Measurements from ENCODE around the gene B4GALNT1.
"Not testable (repeated sequence)": the region's sequence is repeated elsewhere in the genome, so short reads cannot be mapped to it uniquely, and the experiment has no call there.

B4GALNT1 gene

DNA sequence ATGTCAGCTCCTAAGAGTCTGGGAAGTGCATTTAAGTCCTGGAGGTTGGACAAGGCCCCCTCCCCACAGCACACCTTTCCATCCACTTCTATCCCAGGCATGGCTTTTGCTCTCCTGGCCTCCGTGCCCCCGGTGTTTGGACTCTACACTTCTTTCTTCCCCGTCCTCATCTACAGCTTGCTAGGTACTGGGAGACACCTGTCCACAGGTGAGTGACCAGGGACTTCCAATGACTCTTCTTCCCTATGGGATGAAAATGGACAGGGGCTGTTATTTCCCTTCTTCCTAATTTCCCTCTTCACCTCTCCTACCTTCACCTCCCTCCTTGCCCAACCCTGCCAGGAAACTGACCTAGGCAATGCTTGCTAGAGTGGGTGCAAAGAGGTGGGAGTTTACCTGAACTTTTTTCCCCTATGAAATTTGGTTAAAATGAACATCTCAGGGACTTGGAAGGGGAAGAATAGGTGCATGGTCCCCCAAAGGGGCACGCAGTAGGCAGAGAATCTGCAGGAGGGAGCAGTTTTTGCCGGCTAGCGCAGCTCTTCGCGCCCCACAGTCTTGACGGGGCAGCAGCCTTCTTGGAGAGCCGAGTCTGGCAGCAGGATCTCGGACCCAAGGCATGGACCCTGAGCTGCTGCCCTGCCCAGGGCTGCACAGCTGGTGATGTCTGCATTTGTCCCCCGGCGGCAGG lies 12.6 kb downstream of the B4GALNT1 start:
- no peak for DNase-seq

DNA sequence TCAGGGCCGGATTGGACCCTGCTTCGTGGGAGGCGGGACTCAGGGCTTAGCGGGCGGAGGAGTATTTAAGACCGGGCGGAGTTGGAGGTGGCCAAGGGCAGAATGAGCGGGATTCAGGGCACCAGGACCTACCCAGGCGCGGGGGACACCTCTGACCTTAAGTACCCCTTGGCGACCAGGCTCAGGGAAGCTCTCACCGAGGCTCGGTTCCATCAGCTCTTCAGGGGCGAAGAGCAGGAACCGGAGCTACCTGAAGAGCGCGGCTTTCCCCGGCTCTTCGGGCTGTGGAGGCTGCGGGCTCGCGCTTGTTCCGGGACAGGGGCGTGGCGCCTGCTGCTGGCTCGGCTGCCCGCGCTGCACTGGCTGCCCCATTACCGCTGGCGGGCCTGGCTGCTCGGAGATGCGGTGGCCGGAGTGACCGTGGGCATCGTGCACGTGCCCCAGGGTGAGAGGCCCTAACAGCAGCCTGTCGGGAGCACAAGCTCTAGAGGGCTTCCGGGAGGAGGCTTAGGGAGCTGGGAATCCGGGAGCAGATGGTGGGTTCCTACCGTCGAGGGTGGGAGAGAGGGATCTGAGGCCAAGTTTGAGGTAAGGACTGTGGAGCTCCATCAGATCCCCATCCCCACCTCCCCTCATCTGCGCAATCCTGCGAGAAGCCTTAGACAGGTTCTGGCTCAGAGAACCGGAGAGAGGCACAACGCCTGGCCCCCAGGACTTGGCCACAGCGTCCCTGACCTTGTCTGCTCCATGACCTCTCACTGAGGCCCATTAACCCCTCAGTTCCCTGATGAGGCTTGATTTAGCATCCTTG lies 13.4 kb downstream of the B4GALNT1 start:
- peak; percentile 41 for DNase-seq

DNA sequence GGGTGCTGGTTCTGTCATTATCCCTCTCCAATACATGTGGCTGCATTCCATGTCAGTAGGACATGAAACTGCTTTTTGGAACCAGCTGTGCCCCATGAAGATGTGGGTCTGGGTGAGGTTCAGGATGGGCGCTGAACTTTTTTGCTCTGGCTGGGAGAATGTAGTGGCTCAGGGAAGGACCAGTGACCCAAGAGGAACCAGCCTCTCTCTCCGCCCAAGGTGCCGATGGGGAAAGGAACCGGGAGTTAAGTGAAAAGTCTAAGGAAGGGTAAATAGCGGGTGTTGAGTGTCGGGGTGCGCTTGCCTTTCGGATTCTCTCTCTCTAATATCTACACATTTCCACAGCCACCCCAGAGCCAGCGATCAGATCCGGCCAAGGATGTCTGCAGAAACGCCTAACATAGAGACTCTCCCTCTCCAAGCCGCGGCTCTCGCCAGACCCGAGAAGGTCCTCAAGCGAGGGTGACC lies 14.0 kb downstream of the B4GALNT1 start:
- DNase-seq, result no peak

DNA sequence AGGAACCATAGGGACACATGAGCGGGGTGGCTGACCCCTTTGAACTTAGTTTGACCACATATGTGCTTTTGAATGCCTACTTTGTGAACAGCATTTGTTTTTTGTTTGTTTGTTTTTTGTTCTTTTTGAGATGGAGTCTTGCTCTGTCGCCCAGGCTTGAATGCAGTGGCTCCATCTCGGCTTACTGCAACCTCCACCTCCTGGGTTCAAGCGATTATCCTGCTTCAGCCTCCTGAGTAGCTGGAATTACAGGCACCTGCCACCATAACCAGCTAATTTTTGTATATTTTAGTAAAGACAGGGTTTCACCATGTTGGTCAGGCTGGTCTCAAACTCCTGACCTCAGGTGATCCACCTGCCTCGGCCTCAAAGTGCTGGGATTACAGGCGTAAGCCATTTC lies 14.6 kb downstream of the B4GALNT1 start:
- not testable (repeated sequence) for DNase-seq

GRCh38 chr12:57617942-57618341 lies 15.1 kb downstream of the B4GALNT1 start:
- DNase-seq, result no peak

DNA sequence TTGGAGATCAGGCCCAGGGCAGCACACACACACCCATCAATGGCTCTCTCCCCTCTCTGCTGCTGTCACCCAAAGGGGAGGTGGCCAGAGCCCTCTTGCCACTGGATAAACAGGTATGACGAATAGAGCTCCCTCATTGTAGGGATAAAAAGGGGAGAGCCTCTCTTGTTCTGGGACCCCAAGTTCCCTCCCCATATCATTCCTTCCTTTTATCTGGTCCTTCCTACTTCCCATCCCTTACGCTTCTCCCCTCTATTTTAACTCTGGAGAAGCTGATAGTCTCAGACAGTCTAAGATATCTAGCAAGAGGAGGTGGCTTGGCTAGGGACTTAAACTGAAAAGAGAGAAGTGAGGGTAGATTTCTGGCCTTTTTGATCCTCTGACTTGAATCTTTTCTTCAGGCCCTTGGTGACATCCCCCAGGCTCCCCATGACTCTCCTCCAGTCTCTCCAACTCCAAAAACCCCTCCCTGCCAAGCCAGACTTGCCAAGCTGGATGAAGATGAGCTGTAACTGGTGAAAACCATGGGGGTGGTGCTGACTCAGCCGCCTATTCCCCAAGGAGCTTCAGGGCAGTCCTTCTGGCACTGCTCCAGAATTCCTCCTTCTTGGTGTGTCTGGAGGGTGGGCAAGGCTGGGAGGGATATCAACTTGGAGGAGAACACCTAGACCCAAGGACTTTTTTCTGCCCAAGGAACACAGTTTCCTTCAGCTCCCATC lies 16.5 kb downstream of the B4GALNT1 start:
- no peak for DNase-seq

DNA sequence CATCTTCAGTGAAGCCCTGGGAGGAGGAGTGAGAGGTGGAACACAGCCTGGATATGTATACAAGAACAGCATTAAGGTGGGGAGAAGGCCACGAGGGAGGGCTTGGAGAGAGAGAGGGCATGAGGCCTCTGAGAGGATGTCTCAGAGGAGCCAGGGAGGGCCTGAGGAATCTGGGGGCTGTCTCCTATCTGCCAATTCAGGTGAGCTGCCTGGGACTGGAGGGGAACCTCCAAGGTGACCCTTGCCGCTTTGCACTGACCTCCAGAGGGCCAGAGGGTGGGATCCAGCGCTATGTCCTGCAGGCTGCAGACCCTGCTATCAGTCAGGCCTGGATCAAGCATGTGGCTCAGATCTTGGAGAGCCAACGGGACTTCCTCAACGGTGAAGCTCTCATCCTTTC lies 17.4 kb downstream of the B4GALNT1 start:
- DNase-seq, result no peak

DNA sequence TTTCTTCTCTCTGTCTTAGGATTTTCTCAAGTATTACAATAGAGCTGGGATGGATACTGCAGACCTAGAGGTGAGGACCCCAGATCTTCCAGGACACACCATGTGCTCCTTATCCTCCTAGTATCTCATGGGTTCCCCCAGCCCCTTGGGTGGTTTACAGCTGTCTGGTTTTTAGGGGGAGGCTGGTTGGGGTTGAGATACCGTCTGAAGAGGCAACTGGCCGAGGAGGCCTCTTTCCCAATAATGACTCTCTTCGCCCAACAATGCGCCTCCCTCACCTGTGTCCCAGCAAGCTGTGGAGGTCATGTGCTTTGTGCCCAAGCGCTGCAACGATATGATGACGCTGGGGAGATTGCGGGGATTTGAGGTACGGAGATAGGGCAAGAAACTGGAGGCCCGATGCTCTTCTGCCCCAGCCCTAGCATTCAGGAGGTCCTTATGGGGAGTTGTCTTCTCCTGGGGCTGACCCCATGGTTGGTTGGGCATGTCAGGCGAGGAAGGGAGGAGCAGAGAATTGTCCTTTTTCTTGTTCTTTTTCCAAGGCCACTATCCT lies 18.0 kb downstream of the B4GALNT1 start:
- DNase-seq, result no peak

DNA sequence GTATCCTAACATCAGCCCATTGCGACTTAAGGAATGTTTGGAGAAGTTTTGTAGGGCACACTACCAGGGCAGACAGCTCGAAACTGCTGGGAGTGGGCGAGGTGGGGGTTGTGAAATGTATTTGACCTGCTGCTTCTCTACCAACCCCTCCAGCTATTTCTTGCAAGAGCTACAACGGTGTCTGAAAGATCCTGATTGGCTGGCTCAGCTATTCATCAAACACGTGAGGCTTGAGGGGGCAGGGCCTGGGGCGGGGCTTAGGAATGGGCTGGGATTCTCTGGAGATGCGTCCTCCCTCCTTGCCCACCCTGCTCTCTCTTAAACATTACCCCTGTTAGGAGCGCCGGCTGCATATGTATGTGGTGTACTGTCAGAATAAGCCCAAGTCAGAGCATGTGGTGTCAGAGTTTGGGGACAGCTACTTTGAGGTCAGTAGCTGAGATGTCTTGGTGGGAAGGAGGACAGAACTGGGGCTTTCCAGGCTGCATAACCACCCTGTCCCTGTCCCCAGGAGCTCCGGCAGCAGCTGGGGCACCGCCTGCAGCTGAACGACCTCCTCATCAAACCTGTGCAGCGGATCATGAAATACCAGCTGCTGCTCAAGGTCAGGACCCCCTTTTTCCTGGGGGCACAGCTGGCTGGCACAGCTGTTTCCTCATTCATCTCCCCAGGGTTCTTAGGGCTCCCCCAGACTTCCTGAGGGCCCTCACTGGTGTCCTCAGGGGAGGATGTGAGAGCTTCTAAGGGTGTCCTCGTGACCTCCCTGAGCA lies 18.6 kb downstream of the B4GALNT1 start:
- DNase-seq, result no peak

GRCh38 chr12:57613427-57614109 lies 19.4 kb downstream of the B4GALNT1 start:
- no peak for DNase-seq

DNA sequence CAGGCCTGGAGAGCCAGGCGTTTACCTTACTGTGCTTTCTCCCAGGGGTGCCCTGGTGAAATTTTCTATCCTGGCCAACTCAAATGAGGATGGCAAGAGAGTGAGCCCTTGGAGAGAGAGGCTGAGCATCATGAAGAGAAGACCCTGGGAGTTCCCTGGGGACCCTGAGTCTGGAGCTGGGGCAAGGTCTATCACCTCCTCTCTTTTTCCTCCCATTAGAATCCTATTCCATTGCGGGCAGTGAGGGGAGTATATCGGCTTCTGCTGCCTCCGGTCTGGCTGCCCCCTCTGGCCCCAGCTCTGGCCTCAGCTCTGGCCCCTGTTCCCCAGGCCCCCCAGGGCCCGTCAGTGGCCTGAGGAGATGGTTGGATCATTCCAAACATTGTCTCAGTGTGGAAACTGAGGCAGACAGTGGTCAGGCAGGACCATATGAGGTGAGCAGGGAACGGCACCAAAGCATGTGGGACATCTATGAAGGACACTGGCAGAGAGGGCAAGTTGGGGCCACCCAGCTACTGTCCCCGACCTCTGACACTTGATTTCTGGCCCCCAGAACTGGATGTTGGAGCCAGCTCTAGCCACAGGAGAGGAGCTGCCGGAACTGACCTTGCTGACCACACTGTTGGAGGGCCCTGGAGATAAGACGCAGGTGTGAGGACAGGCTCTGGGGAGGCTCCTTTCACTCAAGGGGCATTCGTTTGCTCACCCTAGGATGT lies 20.1 kb downstream of the B4GALNT1 start:
- DNase-seq, result no peak

DNA sequence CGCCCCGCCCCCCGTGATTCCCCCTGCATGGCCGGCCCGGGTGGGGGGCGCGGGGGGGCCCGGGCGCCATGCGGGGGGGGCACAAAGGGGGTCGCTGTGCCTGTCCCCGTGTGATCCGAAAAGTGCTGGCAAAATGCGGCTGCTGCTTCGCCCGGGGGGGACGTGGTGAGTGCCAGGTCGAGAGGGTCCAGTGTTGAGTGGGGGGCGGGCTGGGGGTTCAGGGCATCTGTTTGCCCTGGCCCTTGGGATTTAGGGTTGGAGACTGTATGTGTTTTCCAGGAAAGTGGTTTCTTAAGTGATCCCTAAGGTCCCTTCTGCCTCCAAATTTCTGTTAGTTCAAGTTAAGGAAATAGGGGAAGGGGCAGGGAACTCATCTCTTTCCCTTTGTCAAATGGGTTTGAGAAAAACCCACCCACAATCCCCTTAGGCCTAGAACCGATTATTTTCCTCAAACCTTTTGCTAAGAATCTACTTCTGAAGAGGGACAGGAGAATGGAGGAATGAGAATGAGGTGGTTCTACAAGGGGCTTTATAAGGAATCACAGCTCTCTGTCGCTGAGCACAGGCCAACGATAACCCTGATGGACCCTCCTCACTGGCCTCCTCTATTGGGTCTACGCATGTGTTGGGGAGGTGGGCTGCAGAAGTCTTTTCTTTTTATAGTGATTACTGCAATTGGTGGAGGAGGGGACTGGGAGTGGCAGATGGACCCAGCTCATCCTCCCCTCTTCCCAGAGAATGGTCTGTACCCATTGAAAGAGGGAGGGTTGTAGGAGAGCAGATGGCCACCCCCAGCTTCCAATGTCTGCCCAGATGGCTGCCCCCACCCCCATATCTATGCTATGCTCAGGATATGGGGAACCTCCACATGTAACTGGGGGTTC lies 20.9 kb downstream of the B4GALNT1 start:
- no peak for DNase-seq

DNA sequence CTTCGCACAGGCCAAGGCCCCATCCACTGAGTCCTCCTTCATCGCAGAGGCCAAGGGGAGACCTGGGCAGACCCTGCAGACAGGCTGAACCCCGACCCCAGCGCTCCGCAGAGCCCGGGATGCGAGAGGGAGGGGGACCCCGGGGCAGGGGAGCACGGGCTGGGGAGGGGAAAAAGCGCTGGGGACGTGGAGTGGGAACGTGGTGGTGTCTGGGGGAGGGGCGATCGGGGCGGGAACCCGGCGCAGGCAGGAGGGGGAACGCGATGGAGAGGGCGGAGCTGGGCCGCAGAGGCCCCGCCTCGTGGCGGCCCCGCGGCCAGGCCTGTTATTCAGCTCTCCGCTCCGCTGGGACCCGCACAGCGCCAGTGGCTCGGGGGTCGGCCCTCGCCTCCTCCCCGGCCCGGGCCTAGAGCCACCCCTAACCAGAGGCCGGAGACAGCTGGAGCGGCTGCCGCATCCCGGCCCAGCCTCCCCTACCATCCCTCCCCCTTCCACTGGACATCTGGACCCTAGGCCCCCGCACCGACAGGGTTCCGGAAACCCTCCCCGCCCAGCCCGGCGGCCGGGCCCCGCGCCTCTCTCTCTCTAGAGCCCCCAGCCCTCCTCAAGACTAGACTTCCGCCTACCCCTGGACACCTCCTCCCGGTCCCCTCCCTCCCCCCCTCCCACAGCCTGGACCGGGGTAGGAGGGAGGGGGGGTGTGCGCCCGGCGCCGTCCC lies 21.7 kb downstream of the B4GALNT1 start, which contains the start of gene ARHGEF25:
ARHGEF25 (plus strand) TSS at position 328 of the 719 bp plus-strand sequence. CDS start 460 bp downstream, outside the sequence.
- peak; percentile 55 for DNase-seq

GRCh38 chr12:57610554-57611107 lies 22.4 kb downstream of the B4GALNT1 start:
- no peak for DNase-seq

- DNase-seq, result no peak
These were observed 23.0 kb downstream of the B4GALNT1 start for GRCh38 chr12:57609781-57610553.

DNA sequence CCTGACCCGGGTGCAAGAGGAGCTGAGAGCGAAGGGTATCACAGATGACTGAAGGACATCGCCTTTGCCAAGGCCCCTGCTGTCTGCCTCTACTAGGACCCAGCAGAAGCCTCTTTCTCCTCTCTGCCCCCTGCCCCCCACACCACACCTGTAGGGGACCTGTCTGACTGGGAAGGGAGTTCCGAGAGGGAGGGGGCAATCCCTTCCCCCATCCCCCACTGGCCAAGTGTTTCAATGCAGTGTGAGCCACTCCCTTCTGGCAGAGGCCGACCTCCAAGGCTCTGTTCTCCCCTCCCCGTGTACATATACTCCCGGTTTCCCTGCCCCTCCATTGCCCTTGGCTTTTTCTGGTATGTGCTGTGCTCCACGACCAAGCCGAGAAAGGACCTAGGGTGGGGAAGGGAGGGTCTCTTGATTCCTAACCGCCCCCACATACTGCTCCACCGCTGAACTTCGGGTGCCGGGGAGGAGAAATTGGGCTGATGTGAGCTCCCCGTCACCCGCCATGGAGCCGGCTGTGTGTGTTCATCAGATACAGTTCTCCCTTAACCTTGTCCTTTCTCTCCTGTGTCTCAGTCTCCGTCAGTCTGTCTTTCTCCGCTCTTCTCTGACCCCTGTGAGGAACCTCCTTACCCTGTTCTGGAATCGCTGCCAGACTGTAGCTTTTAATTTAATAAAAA lies 23.8 kb downstream of the B4GALNT1 start:
- DNase-seq, result no peak

DNA sequence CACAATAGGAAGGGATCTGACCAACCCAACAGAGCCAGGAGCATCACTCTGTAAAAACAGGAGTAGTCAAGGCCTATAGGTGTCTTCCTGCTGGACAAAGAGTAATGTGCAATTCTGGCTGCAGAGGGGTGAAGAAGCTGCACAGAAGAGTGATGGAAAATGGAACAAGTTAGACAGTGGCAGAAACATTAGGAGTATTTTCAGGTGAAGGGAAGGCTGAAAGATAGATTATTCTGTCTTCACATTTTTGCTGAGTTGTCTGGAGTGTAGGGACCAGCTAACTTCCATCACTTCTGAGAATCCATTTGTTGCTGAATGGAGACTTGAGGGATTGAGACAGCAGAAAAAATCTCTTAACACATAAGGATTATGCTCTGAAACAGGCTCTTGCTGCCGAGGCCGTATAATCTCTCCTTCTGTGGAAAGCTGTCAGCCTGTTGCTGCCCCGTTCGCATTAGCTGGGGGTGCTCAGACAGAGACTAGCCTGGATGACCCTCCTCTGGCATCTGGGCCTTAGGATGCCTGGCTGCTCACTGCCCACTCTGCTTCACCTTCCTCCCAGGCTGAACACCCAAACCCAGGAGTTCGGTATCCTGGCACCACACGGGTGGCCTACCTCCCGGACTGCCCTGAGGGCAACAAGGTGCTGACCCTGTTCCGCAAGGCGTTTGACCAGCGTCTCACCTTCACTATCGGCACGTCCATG lies 24.9 kb downstream of the B4GALNT1 start:
- no peak for DNase-seq

Data from CD4-positive, alpha-beta T cell treated with Interleukin-12 subunit alpha and Interleukin-12 subunit beta, for 1 hour (primary cell).